GM12878 (cell line): ENCODE data around the gene RARRES2. TPM values are rescaled to one million over a fixed set of nuclear protein-coding genes. Genes with fewer than 3 reads are reported as not detected.

Experiments
- ATAC-seq: fragments of 200-7000 bp; cut with Tn5 transposase; 3 replicates; pipeline ENCODE4 v1.9.1; 2020; ENCODE audit warnings: mild to moderate bottlenecking, moderate library complexity
- BruUV-seq: library from RNA; stranded (reverse); fragments of 400-500 nt; replicated peaks from 2 replicates; lab custom pipeline; 2021; lab: Mats Ljungman, UMichigan
- CTCF ChIA-PET: fragments of 300-600 bp; sonication (Branson Sonifier 250); formaldehyde crosslinking; extraction: SDS; loops from one replicate; lab custom pipeline; 2021; ENCODE audit warnings: inconsistent platforms; lab: Yijun Ruan, JAX
- POLR2A ChIA-PET: fragments of 350-600 bp; formaldehyde crosslinking; extraction: SDS; loops from one replicate; lab custom pipeline; 2021; ENCODE audit warnings: inconsistent platforms; lab: Charles Lee
- RAD21 ChIA-PET: fragments of 300-600 bp; sonication (Branson Sonifier 250); formaldehyde crosslinking; loops from one replicate; lab custom pipeline; 2023; ENCODE audit warnings: antibody characterized with exemption; ENCODE audit not compliant: unreplicated experiment; lab: Charles Lee
- SMC1A ChIA-PET: fragments of 300-600 bp; sonication (Branson Sonifier 250); formaldehyde crosslinking; loops from one replicate; lab custom pipeline; 2023; ENCODE audit not compliant: unreplicated experiment, uncharacterized antibody; lab: Charles Lee
- DNase-seq: peaks from one replicate; pipeline ENCODE4 v3.0.0-alpha.2; 2011; ENCODE audit warnings: low read depth, low spot score
- FAIRE-seq: peaks from 3 replicates; lab custom pipeline; 2011; peaks lifted over from hg19 to GRCh38; lab: Jason Lieb, UNC
- H2AFZ ChIP-seq: 2 replicates; pipeline ENCODE4 v1.6.0; 2011; ENCODE audit warnings: low read depth, low read length, control low read depth; ENCODE audit not compliant: control insufficient read depth
- H3K27ac ChIP-seq: 2 replicates; pipeline ENCODE4 v1.5.1; 2011; ENCODE audit warnings: control low read depth; ENCODE audit not compliant: control insufficient read depth, insufficient read depth
- H3K27me3 ChIP-seq, 2 experiments: replicated peaks in 1 of 2; 2 replicates each; pipeline versions ENCODE4 v1.6.0 to v1.6.1; 2011; ENCODE audit warnings: low read length in 1 of 2; ENCODE audit not compliant: control insufficient read depth in 2 of 2, insufficient read depth in 2 of 2
- H3K36me3 ChIP-seq, 2 experiments: 2 replicates each; pipeline ENCODE4 v1.5.1; 2011; ENCODE audit warnings: low read length in 1 of 2; ENCODE audit not compliant: control insufficient read depth in 2 of 2, insufficient read depth in 2 of 2
- H3K4me1 ChIP-seq: 2 replicates; pipeline ENCODE4 v1.6.1; 2011; ENCODE audit warnings: mild to moderate bottlenecking, low read length, moderate library complexity, mixed read lengths; ENCODE audit not compliant: control insufficient read depth, insufficient read depth
- H3K4me2 ChIP-seq: 2 replicates; pipeline ENCODE4 v1.6.0; 2011; ENCODE audit warnings: control low read depth; ENCODE audit not compliant: control insufficient read depth, insufficient read depth
- H3K4me3 ChIP-seq: fragments of 200-600 bp; sonication (generic); 2 replicates; pipeline ENCODE4 v1.5.1; 2016
- H3K79me2 ChIP-seq: 2 replicates; pipeline ENCODE4 v1.6.0; 2011; ENCODE audit warnings: low read length; ENCODE audit not compliant: control insufficient read depth, insufficient read depth
- H3K9ac ChIP-seq: 2 replicates; pipeline ENCODE4 v1.8.0; 2011; ENCODE audit warnings: low read length, control low read depth, mixed read lengths; ENCODE audit not compliant: control insufficient read depth, insufficient read depth
- H3K9me3 ChIP-seq: replicated peaks from 3 replicates; pipeline ENCODE4 v1.5.1; 2011; ENCODE audit warnings: mild to moderate bottlenecking, low read length; ENCODE audit not compliant: control insufficient read depth, insufficient read depth
- H4K20me1 ChIP-seq: 2 replicates; pipeline ENCODE4 v1.6.0; 2011; ENCODE audit not compliant: control insufficient read depth, insufficient read depth
- ASH2L ChIP-seq: fragments of 300-600, 200-600 bp; sonication (generic); IDR thresholded peaks from 2 replicates; pipeline ENCODE4 v1.6.1; 2017; ENCODE audit warnings: low read depth, mild to moderate bottlenecking, borderline replicate concordance
- ATF2 ChIP-seq: IDR thresholded peaks from 2 replicates; pipeline ENCODE4 v1.6.1; 2012; ENCODE audit warnings: low read length, inconsistent platforms
- BMI1 ChIP-seq: fragments of 450-650 bp; IDR thresholded peaks from 2 replicates; pipeline ENCODE4 v1.6.1; 2016; ENCODE audit warnings: mild to moderate bottlenecking, moderate library complexity, borderline replicate concordance
- CTCF ChIP-seq, 3 experiments: IDR thresholded peaks in 2 of 3; conservative IDR thresholded peaks in 1 of 3; 2 replicates each; pipeline ENCODE4 v1.5.1; 2011; ENCODE audit warnings: low read depth in 3 of 3, low read length in 3 of 3, mild to moderate bottlenecking in 3 of 3, control low read depth in 2 of 3, moderate library complexity in 2 of 3, inconsistent platforms in 1 of 3, mixed read lengths in 1 of 3; ENCODE audit not compliant: control insufficient read depth in 2 of 3, insufficient read depth in 1 of 3; ENCODE audit errors: extremely low read depth in 1 of 3
- EP300 ChIP-seq, 2 experiments: fragments of 150-350 bp in 1 of 2; IDR thresholded peaks; 2 replicates each; pipeline ENCODE4 v1.6.1; 2011 to 2012; ENCODE audit warnings: low read depth in 2 of 2, low read length in 2 of 2, borderline replicate concordance in 1 of 2, improper control_type of control experiment in 1 of 2, inconsistent platforms in 1 of 2; ENCODE audit not compliant: control insufficient read depth in 1 of 2
- ESRRA ChIP-seq: IDR thresholded peaks from 2 replicates; pipeline ENCODE4 v1.6.1; 2012; ENCODE audit warnings: mild to moderate bottlenecking, low read length, improper control_type of control experiment
- IRF4 ChIP-seq: IDR thresholded peaks from 2 replicates; pipeline ENCODE4 v1.6.1; 2011; ENCODE audit warnings: low read depth, low read length
- JUNB ChIP-seq: IDR thresholded peaks from 2 replicates; pipeline ENCODE4 v1.6.1; 2016; ENCODE audit warnings: antibody characterized with exemption, mild to moderate bottlenecking
- KAT2A ChIP-seq: conservative IDR thresholded peaks from 2 replicates; pipeline ENCODE4 v1.6.1; 2011; ENCODE audit warnings: low read depth, low read length; ENCODE audit not compliant: control insufficient read depth
- MAX ChIP-seq: IDR thresholded peaks from 2 replicates; pipeline ENCODE4 v1.6.1; 2012; ENCODE audit warnings: low read depth, low read length, improper control_type of control experiment
- MXI1 ChIP-seq: fragments of 150-350 bp; IDR thresholded peaks from 2 replicates; pipeline ENCODE4 v1.6.1; 2011; ENCODE audit warnings: low read depth, mild to moderate bottlenecking, inconsistent platforms, low read length, improper control_type of control experiment
- PAX8 ChIP-seq: fragments of 450-650 bp; IDR thresholded peaks from 2 replicates; pipeline ENCODE4 v1.6.1; 2017; ENCODE audit warnings: mild to moderate bottlenecking, moderate library complexity
- POLR2A ChIP-seq: IDR thresholded peaks from 2 replicates; pipeline ENCODE4 v1.6.1; 2011; ENCODE audit warnings: low read depth, mild to moderate bottlenecking, low read length
- RAD51 ChIP-seq: fragments of 450-650 bp; IDR thresholded peaks from 2 replicates; pipeline ENCODE4 v1.6.1; 2016; ENCODE audit warnings: moderate library complexity, mild to moderate bottlenecking, inconsistent platforms
- RB1 ChIP-seq: fragments of 450-650 bp; formaldehyde crosslinking; IDR thresholded peaks from 2 replicates; pipeline ENCODE4 v1.6.1; 2017; ENCODE audit warnings: mild to moderate bottlenecking, borderline replicate concordance
- RELA ChIP-seq: fragments of 450-650 bp; IDR thresholded peaks from 2 replicates; pipeline ENCODE4 v1.8.0; 2014; ENCODE audit warnings: borderline replicate concordance; ENCODE audit not compliant: partially characterized antibody
- SIX5 ChIP-seq: IDR thresholded peaks from 2 replicates; pipeline ENCODE4 v1.6.1; 2011; ENCODE audit warnings: mild to moderate bottlenecking, low read depth, low read length, moderate library complexity; ENCODE audit not compliant: severe bottlenecking
- SMC3 ChIP-seq: IDR thresholded peaks from 2 replicates; pipeline ENCODE4 v1.6.1; 2011; ENCODE audit warnings: low read length, improper control_type of control experiment, borderline replicate concordance
- STAT1 ChIP-seq: fragments of 450-650 bp; conservative IDR thresholded peaks from 2 replicates; pipeline ENCODE4 v1.6.1; 2014; ENCODE audit warnings: antibody characterized with exemption, mild to moderate bottlenecking
- SUPT20H ChIP-seq: IDR thresholded peaks from 2 replicates; pipeline ENCODE4 v1.6.1; 2011; ENCODE audit warnings: low read depth, mild to moderate bottlenecking, low read length, moderate library complexity, borderline replicate concordance; ENCODE audit not compliant: control insufficient read depth
- ZNF274 ChIP-seq: IDR thresholded peaks from one replicate; pipeline ENCODE4 v1.8.0; 2011; ENCODE audit not compliant: insufficient read length, insufficient read depth
- WGBS: methylation state at CpG from one replicate; pipeline ENCODE4 v1.1.6; 2016; ENCODE audit warnings: low lambda C conversion rate; ENCODE audit not compliant: insufficient replicate concordance, insufficient coverage; ENCODE audit errors: missing lambda C conversion rate; 5-methylcytosine and 5-hydroxymethylcytosine counted together
- in situ Hi-C: fragments of 300-500 bp; cut with MboI; formaldehyde crosslinking; loops from 9 replicates; pipeline ENCODE4 v1.14.3; 2018; ENCODE audit warnings: mixed read lengths
- intact Hi-C: fragments of 100-400 bp; cut with micrococcal nuclease; formaldehyde crosslinking; loops from one replicate; pipeline ENCODE4 v1.14.2; 2022; ENCODE audit not compliant: unreplicated experiment
- polyA plus RNA-seq, 11 experiments: library from polyadenylated mRNA; depleted of rRNA in 4 of 11; unstranded in 6 of 11; stranded (reverse) in 5 of 11; fragments of >200 nt; fragmentation: Nextera tagmentation in 4 of 11; fragmentation: Illumina TruSeq in 1 of 11; extraction: Ambion mirVana in 4 of 11; extraction: Trizol in 1 of 11; gene quantifications; 1 replicate in 1 of 11; 2 replicates in 10 of 11; pipeline versions ENCODE4 v1.2.1 to v1.2.3, GENCODE V29; 2011 to 2016; ENCODE audit warnings: inconsistent platforms in 2 of 11, missing spikeins in 2 of 11, low read depth in 1 of 11
- total RNA-seq, 4 experiments: library from RNA; depleted of rRNA in 3 of 4; stranded (reverse); fragments of >200 nt in 3 of 4; fragmentation: Illumina TruSeq in 1 of 4; extraction: Trizol in 1 of 4; gene quantifications; 2 replicates each; pipeline versions ENCODE4 v1.2.1 to v1.2.3, GENCODE V29; 2013 to 2021

The RARRES2 gene
- total and polyA plus RNA-seq, 10 of the 15 experiments (the other 5 are each of a cell fraction or from before 2014, with no cell fraction given): 0.13 to 2.2 (median 0.40) TPM; not detected in 3

GRCh38 chr7:150378853-150379440 lies 37.5 kb upstream of the RARRES2 start, which contains the start of gene ZNF775:
Gene ZNF775, plus strand, starts transcription at chr7:150379330. Its CDS starts 9,141 bp downstream, at chr7:150388471.
- Histone ChIP-seq H2AFZ (peak within 1 kb of the TSS; percentile 65), H3K4me2 (peak within 1 kb of the TSS; percentile 95), H3K9me3 (no peaks in the 10 kb centered on the region), H3K27me3 (no peaks in the 10 kb centered on the region), H3K79me2 (peaks cover 59% of the 10 kb centered on the region), H3K36me3 (peaks cover under 1 to 6% of the 10 kb centered on the region in 2 experiments; a peak in 2 of 4 replicates), H3K4me3 (peak within 1 kb of the TSS; percentile 99), H3K9ac (peak within 1 kb of the TSS; percentile 96), H3K27ac (peak within 1 kb of the TSS; percentile 97), H3K4me1 (peaks cover 75% of the 10 kb centered on the region), H4K20me1 (no peaks in the 10 kb centered on the region; the same call in 1 of the 2 replicates)
- ChIA-PET SMC1A (interaction anchor here (1.4 to 2.2 kb wide), 6 partner anchors 11 to 59 kb away, joined by 3 to 41 read pairs (median 10); partner anchors contain the start of gene REPIN1), POLR2A (interaction anchor here (1.3 to 6.2 kb wide), 9 partner anchors 10 to 58 kb away, joined by 3 to 89 read pairs (median 11); partner anchors contain the start of genes LRRC61 and REPIN1), CTCF (interaction anchor here (1.0 to 2.2 kb wide), 7 partner anchors 11 to 55 kb away, joined by 3 to 18 read pairs (median 11); partner anchors contain the start of gene REPIN1), RAD21 (interaction anchor here (0.9 to 2.2 kb wide), 5 partner anchors 11 to 55 kb away, joined by 3 to 45 read pairs (median 4); partner anchors contain the start of genes ACTR3C, LRRC61 and REPIN1)
- DNase-seq: no peak
- WGBS: 1% methylated on average over 50 of the region's 60 CpGs
- in situ Hi-C loops: no loop called here
- peak; percentile 87 for ATAC-seq
- intact Hi-C loops: loop anchor here (1.0 to 5.0 kb wide), 2 partner anchors 11 to 288 kb away; partner anchors contain the start of gene REPIN1
- FAIRE-seq: no peak
- no TSS peak for BruUV-seq
- no peak for TF ChIP-seq SIX5
- no peak for TF ChIP-seq SUPT20H
- peak; percentile 93 for TF ChIP-seq POLR2A
- TF ChIP-seq IRF4: no peak
- TF ChIP-seq RAD51: peak; percentile 79
- no peak for TF ChIP-seq CTCF (IDR thresholded peaks at IDR 0.05 in 2 of 3, conservative IDR thresholded peaks at IDR 0.05 in 1 of 3; ENCODE audit: control insufficient read depth in 2 of 3, extremely low read depth in 1 of 3, insufficient read depth in 1 of 3, low read depth in 3 of 3, low read length in 3 of 3)
- TF ChIP-seq EP300 (IDR thresholded peaks at IDR 0.05; ENCODE audit: borderline replicate concordance in 1 of 2, control insufficient read depth in 1 of 2, low read depth in 2 of 2, low read length in 2 of 2): no peak
- TF ChIP-seq RELA: peak; percentile 25
- no peak for TF ChIP-seq JUNB
- no peak for TF ChIP-seq ESRRA
- 0 out of 2 replicates have a peak, but pooled peaks have one; percentile 28 for TF ChIP-seq MAX
- TF ChIP-seq BMI1: no peak
- no peak for TF ChIP-seq STAT1
- no peak for TF ChIP-seq ATF2
- peak; percentile 63; the same call in 1 of the 2 replicates for TF ChIP-seq RB1
- TF ChIP-seq SMC3: no peak
- TF ChIP-seq KAT2A: no peak
- TF ChIP-seq PAX8: no peak
- TF ChIP-seq MXI1: no peak
- no peak for TF ChIP-seq ASH2L
- no peak for TF ChIP-seq ZNF274
